Epithelial cell of esophagus (primary cell): ENCODE data around the gene SLC39A11.
"Not testable (repeated sequence)": the region's sequence is repeated elsewhere in the genome, so short reads cannot be mapped to it uniquely, and the experiment has no call there.

Experiments used
- DNase-seq: peaks from one replicate; pipeline ENCODE4 v3.0.0; 2010; ENCODE audit warnings: low read depth
- H3K4me3 ChIP-seq: 2 replicates; pipeline ENCODE4 v1.5.1; 2011; ENCODE audit warnings: mild to moderate bottlenecking, low read length, control low read depth
- TF ChIP-seq, protein P1 (sequence below): IDR thresholded peaks from 2 replicates; pipeline ENCODE4 v1.5.1; 2011; ENCODE audit warnings: low read depth, mild to moderate bottlenecking, low read length, control low read depth, inconsistent platforms; ENCODE audit not compliant: insufficient read depth; ENCODE audit errors: missing control alignments

SLC39A11 gene

GRCh38 chr17:73074566-73074965, 17.9 kb downstream of the SLC39A11 start:
- DNase-seq = no peak
- no peak overlapping the region for H3K4me3 ChIP-seq
- TF ChIP-seq, protein P1, sequence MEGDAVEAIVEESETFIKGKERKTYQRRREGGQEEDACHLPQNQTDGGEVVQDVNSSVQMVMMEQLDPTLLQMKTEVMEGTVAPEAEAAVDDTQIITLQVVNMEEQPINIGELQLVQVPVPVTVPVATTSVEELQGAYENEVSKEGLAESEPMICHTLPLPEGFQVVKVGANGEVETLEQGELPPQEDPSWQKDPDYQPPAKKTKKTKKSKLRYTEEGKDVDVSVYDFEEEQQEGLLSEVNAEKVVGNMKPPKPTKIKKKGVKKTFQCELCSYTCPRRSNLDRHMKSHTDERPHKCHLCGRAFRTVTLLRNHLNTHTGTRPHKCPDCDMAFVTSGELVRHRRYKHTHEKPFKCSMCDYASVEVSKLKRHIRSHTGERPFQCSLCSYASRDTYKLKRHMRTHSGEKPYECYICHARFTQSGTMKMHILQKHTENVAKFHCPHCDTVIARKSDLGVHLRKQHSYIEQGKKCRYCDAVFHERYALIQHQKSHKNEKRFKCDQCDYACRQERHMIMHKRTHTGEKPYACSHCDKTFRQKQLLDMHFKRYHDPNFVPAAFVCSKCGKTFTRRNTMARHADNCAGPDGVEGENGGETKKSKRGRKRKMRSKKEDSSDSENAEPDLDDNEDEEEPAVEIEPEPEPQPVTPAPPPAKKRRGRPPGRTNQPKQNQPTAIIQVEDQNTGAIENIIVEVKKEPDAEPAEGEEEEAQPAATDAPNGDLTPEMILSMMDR = no peak

- DNase-seq = no peak
- TF ChIP-seq, protein P1 = no peak
- H3K4me3 ChIP-seq = no peak overlapping the region
Measured at GRCh38 chr17:73072219-73072962, 20.1 kb downstream of the SLC39A11 start.

- H3K4me3 ChIP-seq = no peak overlapping the region
- TF ChIP-seq, protein P1 = no peak
- DNase-seq = no peak
Measured at GRCh38 chr17:73071066-73071999, 21.2 kb downstream of the SLC39A11 start.

- TF ChIP-seq, protein P1 = no peak
- H3K4me3 ChIP-seq = no peak overlapping the region
- no peak for DNase-seq
Measured at GRCh38 chr17:73069841-73070240, 22.6 kb downstream of the SLC39A11 start.

DNA sequence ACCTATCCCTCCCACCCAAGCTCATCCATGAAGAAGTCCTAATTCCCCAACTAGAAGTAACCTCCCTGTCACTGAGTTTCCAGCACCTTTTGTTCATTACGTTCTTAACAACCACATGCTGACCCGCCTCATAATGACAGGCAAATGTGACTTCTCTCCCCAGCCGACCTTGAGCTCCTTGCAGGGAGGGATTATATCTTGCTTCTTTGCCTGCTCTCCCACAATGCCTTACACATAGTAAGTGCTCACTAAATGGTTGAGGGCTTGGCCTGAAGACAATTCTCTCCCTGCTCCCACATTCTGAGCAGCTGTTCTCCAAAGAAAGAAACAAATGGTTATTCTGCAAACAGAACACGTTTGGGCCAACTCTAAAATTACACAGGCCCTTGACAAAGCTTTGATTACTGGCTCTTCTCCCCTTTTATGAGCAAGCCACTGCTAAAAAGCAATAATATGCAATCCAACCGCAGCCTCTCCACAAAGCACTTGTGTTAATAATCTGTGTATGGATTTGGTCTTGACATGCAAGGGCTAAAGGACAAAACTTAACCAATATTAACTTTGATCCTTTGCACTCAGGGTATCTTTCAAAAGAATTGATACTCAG, 23.2 kb downstream of the SLC39A11 start:
- TF ChIP-seq, protein P1 = no peak
- DNase-seq = no peak
- no peak overlapping the region for H3K4me3 ChIP-seq

GRCh38 chr17:73068322-73069153, 23.9 kb downstream of the SLC39A11 start:
- no peak overlapping the region for H3K4me3 ChIP-seq
- peak; percentile 78 for DNase-seq
- TF ChIP-seq, protein P1 = no peak

DNA sequence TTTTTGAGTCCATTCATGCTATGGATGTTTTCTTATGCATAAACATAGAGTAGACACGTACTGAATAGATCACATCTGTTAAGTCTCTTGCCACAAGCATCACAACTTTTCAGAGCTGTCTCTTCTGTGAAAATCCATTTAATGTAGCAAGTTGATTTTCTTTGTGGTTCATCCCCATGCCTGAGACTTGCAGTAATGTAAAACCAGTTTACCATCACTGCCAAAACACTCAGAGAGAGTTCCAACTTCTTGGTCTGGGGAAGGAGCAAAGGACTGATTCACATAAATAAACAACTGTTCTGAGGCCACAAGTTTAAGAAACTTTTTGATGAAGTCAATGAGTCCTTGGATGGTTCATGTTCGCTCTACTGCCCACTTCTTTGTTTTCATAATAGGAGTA, 24.8 kb downstream of the SLC39A11 start:
- H3K4me3 ChIP-seq, DNase-seq: not testable (repeated sequence)
